Measurements from ENCODE around the gene ZAR1. TPM values are rescaled to one million over a fixed set of nuclear protein-coding genes. Genes with fewer than 3 reads are reported as not detected.

ZAR1 gene
- total and polyA plus RNA-seq, 2 experiments from 2014 or later, result not detected

GRCh38 chr4:48470137-48470536 is 19.9 kb upstream of the ZAR1 start:
- no peaks in the 10 kb centered on the region for H3K36me3 ChIP-seq (replicated peaks; ENCODE audit: insufficient read depth, low read depth)
- TF ChIP-seq EZH2 (IDR thresholded peaks at IDR 0.05; ENCODE audit: borderline replicate concordance), result no peak
- TF ChIP-seq EZH2phosphoT487 (IDR thresholded peaks at IDR 0.05; ENCODE audit: low read depth, severe bottlenecking, unreplicated experiment), result no peak
- no peak for TF ChIP-seq CTCF (IDR thresholded peaks at IDR 0.05; ENCODE audit: poor library complexity)
- no peaks in the 10 kb centered on the region for H3K27me3 ChIP-seq
- H3K79me2 ChIP-seq, result no peaks in the 10 kb centered on the region
- H3K4me1 ChIP-seq (ENCODE audit: insufficient read depth), result no peaks in the 10 kb centered on the region
- WGBS (ENCODE audit: low lambda C conversion rate, missing lambda C conversion rate), result 64% methylated on average over 1 of the region's 1 CpG
- no peak overlapping the region for H3K4me3 ChIP-seq
- H2AFZ ChIP-seq, result no peak overlapping the region
- no peaks in the 10 kb centered on the region for H3K9me2 ChIP-seq (replicated peaks; ENCODE audit: insufficient read depth)
- H3K4me2 ChIP-seq, result no peak overlapping the region
- H4K20me1 ChIP-seq (ENCODE audit: insufficient read depth, poor library complexity, severe bottlenecking), result no peaks in the 10 kb centered on the region
- no peaks in the 10 kb centered on the region for H3K9me3 ChIP-seq (ENCODE audit: low read depth)
- H3K27ac ChIP-seq, result no peak overlapping the region
- DNase-seq (ENCODE audit: low spot score), result no peak

- H3K79me2 ChIP-seq, result no peaks in the 10 kb centered on the region
- no peak overlapping the region for H3K4me3 ChIP-seq
- DNase-seq (ENCODE audit: low spot score), result no peak
- no peaks in the 10 kb centered on the region for H4K20me1 ChIP-seq (ENCODE audit: insufficient read depth, poor library complexity, severe bottlenecking)
- TF ChIP-seq EZH2 (IDR thresholded peaks at IDR 0.05; ENCODE audit: borderline replicate concordance) (no peak), EZH2phosphoT487 (IDR thresholded peaks at IDR 0.05; ENCODE audit: low read depth, severe bottlenecking, unreplicated experiment) (no peak), CTCF (IDR thresholded peaks at IDR 0.05; ENCODE audit: poor library complexity) (no peak)
- no peak overlapping the region for H3K27ac ChIP-seq
- WGBS (ENCODE audit: low lambda C conversion rate, missing lambda C conversion rate), result 17% methylated on average over 2 of the region's 2 CpGs
- no peak overlapping the region for H2AFZ ChIP-seq
- H3K9me3 ChIP-seq (ENCODE audit: low read depth), result no peaks in the 10 kb centered on the region
- no peaks in the 10 kb centered on the region for H3K27me3 ChIP-seq
- no peaks in the 10 kb centered on the region for H3K9me2 ChIP-seq (replicated peaks; ENCODE audit: insufficient read depth)
- no peak overlapping the region for H3K4me2 ChIP-seq
- no peaks in the 10 kb centered on the region for H3K4me1 ChIP-seq (ENCODE audit: insufficient read depth)
- H3K36me3 ChIP-seq (replicated peaks; ENCODE audit: insufficient read depth, low read depth), result no peaks in the 10 kb centered on the region
Observed at GRCh38 chr4:48470570-48470969, 19.5 kb upstream of the ZAR1 start.

- no peaks in the 10 kb centered on the region for H3K4me1 ChIP-seq (ENCODE audit: insufficient read depth)
- H3K79me2 ChIP-seq, result no peaks in the 10 kb centered on the region
- H3K9me3 ChIP-seq (ENCODE audit: low read depth), result no peaks in the 10 kb centered on the region
- H3K4me2 ChIP-seq, result no peak overlapping the region
- no peaks in the 10 kb centered on the region for H4K20me1 ChIP-seq (ENCODE audit: insufficient read depth, poor library complexity, severe bottlenecking)
- H3K9me2 ChIP-seq (replicated peaks; ENCODE audit: insufficient read depth), result no peaks in the 10 kb centered on the region
- H3K36me3 ChIP-seq (replicated peaks; ENCODE audit: insufficient read depth, low read depth), result no peaks in the 10 kb centered on the region
- no peak overlapping the region for H3K4me3 ChIP-seq
- H3K27ac ChIP-seq, result no peak overlapping the region
- no peak overlapping the region for H2AFZ ChIP-seq
- WGBS (ENCODE audit: low lambda C conversion rate, missing lambda C conversion rate), result 89% methylated on average over 1 of the region's 1 CpG
- TF ChIP-seq EZH2 (IDR thresholded peaks at IDR 0.05; ENCODE audit: borderline replicate concordance), result no peak
- TF ChIP-seq EZH2phosphoT487 (IDR thresholded peaks at IDR 0.05; ENCODE audit: low read depth, severe bottlenecking, unreplicated experiment), result no peak
- TF ChIP-seq CTCF (IDR thresholded peaks at IDR 0.05; ENCODE audit: poor library complexity), result no peak
- no peaks in the 10 kb centered on the region for H3K27me3 ChIP-seq
- DNase-seq (ENCODE audit: low spot score), result no peak
Observed at GRCh38 chr4:48472794-48473193, 17.3 kb upstream of the ZAR1 start.

DNA sequence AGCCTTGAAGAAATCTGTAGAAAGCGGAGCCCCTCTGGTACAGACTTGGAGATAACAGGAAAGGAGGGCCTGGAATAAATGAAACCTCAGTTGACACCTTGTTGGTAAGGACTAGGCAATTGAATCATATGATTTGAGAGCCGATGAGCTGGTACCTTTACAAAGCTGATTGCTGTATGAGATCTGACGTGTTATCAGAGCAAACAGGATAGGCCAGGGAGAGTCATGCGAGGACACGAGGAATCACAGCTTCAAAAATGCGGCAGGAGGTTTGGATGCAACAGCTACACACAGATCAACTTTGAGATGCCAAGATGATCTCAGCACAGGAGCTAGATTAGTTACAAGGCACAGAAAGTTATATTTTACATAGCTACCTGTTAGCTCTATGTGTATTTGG is 14.3 kb upstream of the ZAR1 start:
- Histone ChIP-seq H3K4me3 (no peak overlapping the region), H3K27me3 (peaks cover 2% of the 10 kb centered on the region), H3K79me2 (no peaks in the 10 kb centered on the region), H4K20me1 (ENCODE audit: insufficient read depth, poor library complexity, severe bottlenecking) (no peaks in the 10 kb centered on the region), H3K4me2 (no peak overlapping the region), H3K27ac (no peak overlapping the region), H2AFZ (no peak overlapping the region), H3K36me3 (replicated peaks; ENCODE audit: insufficient read depth, low read depth) (no peaks in the 10 kb centered on the region), H3K9me2 (replicated peaks; ENCODE audit: insufficient read depth) (no peaks in the 10 kb centered on the region), H3K9me3 (ENCODE audit: low read depth) (no peaks in the 10 kb centered on the region), H3K4me1 (ENCODE audit: insufficient read depth) (no peaks in the 10 kb centered on the region)
- TF ChIP-seq EZH2phosphoT487 (IDR thresholded peaks at IDR 0.05; ENCODE audit: low read depth, severe bottlenecking, unreplicated experiment), result no peak
- 67% methylated on average over 6 of the region's 6 CpGs for WGBS (ENCODE audit: low lambda C conversion rate, missing lambda C conversion rate)
- no peak for DNase-seq (ENCODE audit: low spot score)

All from hepatocyte (in vitro differentiated cells).